K562 (cell line): ENCODE results near the gene DBH.

Experiments used
- KDM2B ChIP-seq: fragments of 250-450 bp; sonication (Bioruptor Pico); IDR thresholded peaks from 2 replicates; pipeline ENCODE4 v1.8.0; 2021; ENCODE audit warnings: mild to moderate bottlenecking, moderate library complexity
- SETDB1 ChIP-seq: IDR thresholded peaks from one replicate; pipeline ENCODE4 v1.6.1; 2012; ENCODE audit warnings: low read length, control low read depth, inconsistent platforms
- SIX5 ChIP-seq, 2 experiments: IDR thresholded peaks; 2 replicates each; pipeline ENCODE4 v1.6.1; 2011; ENCODE audit warnings: low read length in 2 of 2, borderline replicate concordance in 1 of 2, low read depth in 1 of 2, mild to moderate bottlenecking in 1 of 2, moderate library complexity in 1 of 2; ENCODE audit not compliant: insufficient read depth in 1 of 2
- TF ChIP-seq, protein P1 (sequence below), 2 experiments: fragments of 450-650 bp; formaldehyde crosslinking in 1 of 2; IDR thresholded peaks; 2 replicates each; pipeline versions ENCODE4 v1.4.0 to v1.6.1; 2014 to 2020; ENCODE audit warnings: mild to moderate bottlenecking in 2 of 2, borderline replicate concordance in 1 of 2, low read depth in 1 of 2

- TF ChIP-seq SETDB1 (no peak), SIX5 (IDR thresholded peaks at IDR 0.05; ENCODE audit: borderline replicate concordance in 1 of 2, insufficient read depth in 1 of 2, low read depth in 1 of 2, low read length in 2 of 2) (no peak), KDM2B (no peak)
- TF ChIP-seq, protein P1, sequence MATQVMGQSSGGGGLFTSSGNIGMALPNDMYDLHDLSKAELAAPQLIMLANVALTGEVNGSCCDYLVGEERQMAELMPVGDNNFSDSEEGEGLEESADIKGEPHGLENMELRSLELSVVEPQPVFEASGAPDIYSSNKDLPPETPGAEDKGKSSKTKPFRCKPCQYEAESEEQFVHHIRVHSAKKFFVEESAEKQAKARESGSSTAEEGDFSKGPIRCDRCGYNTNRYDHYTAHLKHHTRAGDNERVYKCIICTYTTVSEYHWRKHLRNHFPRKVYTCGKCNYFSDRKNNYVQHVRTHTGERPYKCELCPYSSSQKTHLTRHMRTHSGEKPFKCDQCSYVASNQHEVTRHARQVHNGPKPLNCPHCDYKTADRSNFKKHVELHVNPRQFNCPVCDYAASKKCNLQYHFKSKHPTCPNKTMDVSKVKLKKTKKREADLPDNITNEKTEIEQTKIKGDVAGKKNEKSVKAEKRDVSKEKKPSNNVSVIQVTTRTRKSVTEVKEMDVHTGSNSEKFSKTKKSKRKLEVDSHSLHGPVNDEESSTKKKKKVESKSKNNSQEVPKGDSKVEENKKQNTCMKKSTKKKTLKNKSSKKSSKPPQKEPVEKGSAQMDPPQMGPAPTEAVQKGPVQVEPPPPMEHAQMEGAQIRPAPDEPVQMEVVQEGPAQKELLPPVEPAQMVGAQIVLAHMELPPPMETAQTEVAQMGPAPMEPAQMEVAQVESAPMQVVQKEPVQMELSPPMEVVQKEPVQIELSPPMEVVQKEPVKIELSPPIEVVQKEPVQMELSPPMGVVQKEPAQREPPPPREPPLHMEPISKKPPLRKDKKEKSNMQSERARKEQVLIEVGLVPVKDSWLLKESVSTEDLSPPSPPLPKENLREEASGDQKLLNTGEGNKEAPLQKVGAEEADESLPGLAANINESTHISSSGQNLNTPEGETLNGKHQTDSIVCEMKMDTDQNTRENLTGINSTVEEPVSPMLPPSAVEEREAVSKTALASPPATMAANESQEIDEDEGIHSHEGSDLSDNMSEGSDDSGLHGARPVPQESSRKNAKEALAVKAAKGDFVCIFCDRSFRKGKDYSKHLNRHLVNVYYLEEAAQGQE (IDR thresholded peaks at IDR 0.05; ENCODE audit: borderline replicate concordance): no peak
- TF ChIP-seq, protein P1 (CRISPR knock-in tag; IDR thresholded peaks at IDR 0.05; ENCODE audit: low read depth): no peak
These were observed 41.2 kb downstream of the DBH start for GRCh38 chr9:133677126-133678010.
